Fibroblast of lung (primary cell): ENCODE results near the gene GALNT11. TPM values are rescaled to one million over a fixed set of nuclear protein-coding genes. Genes with fewer than 3 reads are reported as not detected.

ENCODE experiments used
- DNase-seq, 2 donors: peaks; one replicate each; pipeline versions ENCODE4 v3.0.0 to v3.0.0-alpha.2; 2010; ENCODE audit warnings: low read depth in 2 of 2
- H2AFZ ChIP-seq: 2 replicates; pipeline ENCODE4 v1.5.1; 2012; ENCODE audit warnings: low read length, control low read depth, inconsistent platforms
- H3K27ac ChIP-seq: 2 replicates; pipeline ENCODE4 v1.5.1; 2011; ENCODE audit warnings: low read length, control low read depth; ENCODE audit not compliant: insufficient read depth
- H3K27me3 ChIP-seq: 2 replicates; pipeline ENCODE4 v1.5.1; 2011; ENCODE audit warnings: mild to moderate bottlenecking, low read length; ENCODE audit not compliant: control insufficient read depth, insufficient read depth
- H3K36me3 ChIP-seq: 2 replicates; pipeline ENCODE4 v1.5.1; 2011; ENCODE audit warnings: low read length; ENCODE audit not compliant: control insufficient read depth, insufficient read depth
- H3K4me1 ChIP-seq: 2 replicates; pipeline ENCODE4 v1.5.1; 2011; ENCODE audit warnings: low read length; ENCODE audit not compliant: control insufficient read depth, insufficient read depth; ENCODE audit errors: extremely low read depth
- H3K4me2 ChIP-seq: 2 replicates; pipeline ENCODE4 v1.5.1; 2011; ENCODE audit warnings: low read length, control low read depth; ENCODE audit not compliant: insufficient read depth; ENCODE audit errors: extremely low read depth
- H3K4me3 ChIP-seq, 4 experiments: fragments of 200-600 bp in 1 of 4; sonication (generic) in 1 of 4; replicated peaks in 1 of 4; 2 replicates each; pipeline ENCODE4 v1.5.1; 2011 to 2016; ENCODE audit warnings: low read length in 4 of 4, low read depth in 3 of 4, mild to moderate bottlenecking in 3 of 4, control low read depth in 2 of 4, inconsistent platforms in 1 of 4, mixed read lengths in 1 of 4; ENCODE audit not compliant: insufficient read depth in 1 of 4; ENCODE audit errors: control extremely low read depth in 1 of 4
- H3K79me2 ChIP-seq: 2 replicates; pipeline ENCODE4 v1.5.1; 2012; ENCODE audit warnings: mild to moderate bottlenecking, low read length, inconsistent platforms; ENCODE audit not compliant: control insufficient read depth, insufficient read depth
- H3K9ac ChIP-seq: 2 replicates; pipeline ENCODE4 v1.5.1; 2011; ENCODE audit warnings: mild to moderate bottlenecking, low read length, control low read depth; ENCODE audit not compliant: insufficient read depth
- H3K9me3 ChIP-seq: 2 replicates; pipeline ENCODE4 v1.5.1; 2012; ENCODE audit warnings: low read depth, low read length; ENCODE audit not compliant: control insufficient read depth, insufficient read depth
- H4K20me1 ChIP-seq: 2 replicates; pipeline ENCODE4 v1.5.1; 2011; ENCODE audit warnings: low read length; ENCODE audit not compliant: control insufficient read depth, insufficient read depth; ENCODE audit errors: extremely low read depth
- CTCF ChIP-seq, 2 donors: IDR thresholded peaks in 1 of 2; conservative IDR thresholded peaks in 1 of 2; 1 replicate in 1 of 2; 2 replicates in 1 of 2; pipeline ENCODE4 v1.5.1; 2011 to 2012; ENCODE audit warnings: low read length in 2 of 2, control low read depth in 1 of 2, inconsistent platforms in 1 of 2, low read depth in 1 of 2, mild to moderate bottlenecking in 1 of 2
- EZH2 ChIP-seq: IDR thresholded peaks from 2 replicates; pipeline ENCODE4 v1.5.1; 2012; ENCODE audit warnings: low read length, control low read depth, mild to moderate bottlenecking; ENCODE audit errors: missing control alignments
- polyA plus RNA-seq, 2 donors: library from polyadenylated mRNA; depleted of rRNA in 1 of 2; stranded (reverse) in 1 of 2; unstranded in 1 of 2; fragments of >200 nt; gene quantifications; 2 replicates each; pipeline ENCODE4 v1.2.1, GENCODE V29; 2011 to 2012; ENCODE audit warnings: missing spikeins in 1 of 2
- total RNA-seq: library from RNA; depleted of rRNA; stranded (reverse); fragments of >200 nt; gene quantifications from 2 replicates; pipeline ENCODE4 v1.2.1, GENCODE V29; 2014

GALNT11 gene
- total and polyA plus RNA-seq, 2 donors (not counting 1 experiment from before 2014, with no cell fraction given): 43.8 to 56.3 TPM

DNA sequence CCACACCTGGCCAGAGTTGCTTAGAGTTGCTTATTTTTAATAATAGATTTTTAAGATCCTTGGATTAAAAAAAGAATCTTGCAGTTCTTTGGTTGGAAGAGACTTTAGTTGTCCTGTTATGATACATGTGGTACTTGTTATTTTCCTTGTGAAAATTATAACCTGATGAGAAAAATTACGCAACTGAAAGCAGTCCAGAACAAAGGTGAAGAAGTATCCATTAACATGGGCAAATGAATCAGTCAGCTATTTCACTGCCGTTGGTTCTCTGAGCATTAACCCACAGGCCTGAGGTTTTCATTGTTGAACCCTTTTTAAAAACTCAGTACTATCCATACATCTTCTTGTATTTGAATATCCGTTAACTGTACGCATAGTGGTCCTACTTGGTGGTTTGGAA is 68.2 kb downstream of the GALNT11 start:
- no peaks in the 10 kb centered on the region for H3K4me1 ChIP-seq
- H3K79me2 ChIP-seq: no peaks in the 10 kb centered on the region
- no peaks in the 10 kb centered on the region for H4K20me1 ChIP-seq
- H3K4me2 ChIP-seq: no peak overlapping the region
- H3K27ac ChIP-seq: no peak overlapping the region
- DNase-seq: no peak
- TF ChIP-seq EZH2 (no peak), CTCF (conservative IDR thresholded peaks at IDR 0.05 in 1 of 2, IDR thresholded peaks at IDR 0.05 in 1 of 2; ENCODE audit: low read depth in 1 of 2, low read length in 2 of 2) (no peak)
- no peaks in the 10 kb centered on the region for H3K27me3 ChIP-seq
- no peak overlapping the region for H2AFZ ChIP-seq
- H3K36me3 ChIP-seq: no peaks in the 10 kb centered on the region
- no peak overlapping the region for H3K9ac ChIP-seq
- no peak overlapping the region for H3K4me3 ChIP-seq
- H3K9me3 ChIP-seq: no peaks in the 10 kb centered on the region

DNA sequence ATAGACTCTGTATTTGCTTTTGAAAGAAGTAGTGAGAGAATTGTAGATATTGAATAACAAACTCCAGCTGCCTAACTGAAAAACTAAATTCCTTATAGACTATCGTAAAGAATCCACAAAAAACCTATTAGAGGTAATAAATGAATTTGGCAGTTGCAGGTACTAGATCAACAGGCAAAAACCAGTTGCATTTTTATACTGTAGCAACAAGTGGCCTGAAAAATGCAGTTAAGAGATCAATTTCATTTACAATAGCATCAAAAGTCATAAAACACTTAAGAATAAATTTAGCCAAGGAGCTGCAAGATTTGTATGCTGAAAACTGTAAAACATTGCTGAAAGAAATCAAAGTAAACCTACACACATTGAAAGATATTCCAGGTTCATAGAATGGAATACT is 70.3 kb downstream of the GALNT11 start:
- Histone ChIP-seq H3K79me2 (no peaks in the 10 kb centered on the region), H3K36me3 (no peaks in the 10 kb centered on the region), H3K4me2 (no peak overlapping the region), H2AFZ (no peak overlapping the region), H3K27me3 (no peaks in the 10 kb centered on the region), H3K9ac (no peak overlapping the region), H3K4me3 (no peak overlapping the region), H3K4me1 (no peaks in the 10 kb centered on the region), H3K27ac (no peak overlapping the region), H4K20me1 (no peaks in the 10 kb centered on the region), H3K9me3 (no peaks in the 10 kb centered on the region)
- no peak for DNase-seq
- TF ChIP-seq CTCF (conservative IDR thresholded peaks at IDR 0.05 in 1 of 2, IDR thresholded peaks at IDR 0.05 in 1 of 2; ENCODE audit: low read depth in 1 of 2, low read length in 2 of 2) (no peak), EZH2 (no peak)

- H2AFZ ChIP-seq: no peak overlapping the region
- no peaks in the 10 kb centered on the region for H3K79me2 ChIP-seq
- no peak overlapping the region for H3K27ac ChIP-seq
- H3K4me2 ChIP-seq: no peak overlapping the region
- no peaks in the 10 kb centered on the region for H3K9me3 ChIP-seq
- TF ChIP-seq EZH2 (no peak), CTCF (conservative IDR thresholded peaks at IDR 0.05 in 1 of 2, IDR thresholded peaks at IDR 0.05 in 1 of 2; ENCODE audit: low read depth in 1 of 2, low read length in 2 of 2) (no peak)
- H4K20me1 ChIP-seq: no peaks in the 10 kb centered on the region
- DNase-seq: no peak
- H3K36me3 ChIP-seq: no peaks in the 10 kb centered on the region
- no peaks in the 10 kb centered on the region for H3K27me3 ChIP-seq
- H3K4me3 ChIP-seq: no peak overlapping the region
- no peak overlapping the region for H3K9ac ChIP-seq
- H3K4me1 ChIP-seq: no peaks in the 10 kb centered on the region
Measured at GRCh38 chr7:152097330-152097729, 71.9 kb downstream of the GALNT11 start.
